Fibroblast of skin of left quadriceps (primary cell): ENCODE measurements around the gene RASGRF1.

ENCODE experiments used
- DNase-seq, 2 experiments: peaks; one replicate each; pipeline ENCODE4 v3.0.0-alpha.2; 2013; ENCODE audit warnings: low read depth in 2 of 2

The RASGRF1 gene

GRCh38 chr15:79101866-79102581 lies 11.4 kb upstream of the RASGRF1 start:
- DNase-seq: no peak

DNA sequence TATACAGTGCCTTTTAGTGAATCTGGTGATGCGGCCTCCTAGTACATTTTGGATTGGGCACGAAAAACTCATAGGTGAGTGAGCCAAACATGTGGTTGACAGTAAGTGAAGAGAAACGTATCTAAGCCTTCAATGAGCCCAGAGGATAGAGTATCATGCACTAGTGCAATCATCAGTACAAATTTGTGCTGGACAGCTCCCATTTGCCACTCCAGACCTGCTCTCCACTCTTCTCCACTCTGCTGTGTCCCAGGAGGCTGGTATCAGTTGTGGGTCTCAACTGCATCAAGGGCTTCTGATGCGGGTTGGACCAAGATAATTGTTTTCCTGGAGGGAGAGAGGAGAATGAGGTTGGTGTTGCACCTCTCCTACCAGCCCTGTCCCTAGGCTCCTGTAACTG lies 9.1 kb upstream of the RASGRF1 start:
- no peak for DNase-seq

DNA sequence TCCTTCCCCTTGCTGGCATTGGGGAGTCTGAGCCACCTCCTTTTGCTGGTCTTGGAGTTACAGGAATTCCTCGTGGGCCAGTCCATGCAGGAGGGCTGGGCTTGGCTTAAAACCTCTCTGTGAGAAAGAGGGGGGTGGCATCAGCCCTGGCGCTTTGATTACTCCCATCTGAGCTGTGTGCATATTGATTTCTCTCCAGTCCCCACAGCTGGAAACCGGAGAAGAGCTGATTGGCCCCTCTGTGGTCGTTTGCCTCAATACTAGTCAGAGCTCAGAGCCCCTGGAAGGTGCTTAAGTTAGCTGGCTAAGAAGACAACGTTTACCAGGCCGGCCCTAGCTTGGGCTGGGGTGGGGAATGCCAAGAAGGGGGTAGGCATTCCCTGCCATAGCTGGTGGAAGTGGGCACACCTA lies 4.0 kb upstream of the RASGRF1 start:
- no peak for DNase-seq

DNA sequence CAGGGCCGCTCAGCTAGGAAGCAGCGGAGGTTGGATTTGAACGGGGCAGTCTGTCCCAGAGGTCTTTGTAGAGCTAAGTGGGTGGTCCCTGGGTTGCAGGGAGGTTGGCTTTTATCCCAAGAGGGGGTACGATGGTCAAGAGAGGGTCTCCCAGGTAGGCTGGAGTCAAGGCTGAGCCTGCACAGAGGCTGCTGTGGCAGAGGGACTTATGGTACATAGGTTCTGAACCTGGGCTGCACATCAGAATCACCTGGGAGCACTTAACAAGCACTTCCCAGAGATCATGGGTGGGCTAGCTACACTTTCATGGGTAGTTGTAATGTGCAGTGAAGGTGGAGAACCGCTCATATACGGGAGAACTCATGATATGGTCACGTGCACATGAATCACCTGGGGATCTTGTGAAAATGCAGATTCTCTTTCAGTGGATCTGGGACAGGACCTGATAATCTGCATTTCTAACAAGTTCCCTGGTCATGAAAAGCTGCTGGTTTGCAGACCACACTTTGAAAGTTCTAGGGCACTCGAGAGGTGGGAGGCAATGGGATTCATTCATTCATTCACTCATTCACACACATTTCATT lies 2.9 kb upstream of the RASGRF1 start:
- no peak for DNase-seq

DNA sequence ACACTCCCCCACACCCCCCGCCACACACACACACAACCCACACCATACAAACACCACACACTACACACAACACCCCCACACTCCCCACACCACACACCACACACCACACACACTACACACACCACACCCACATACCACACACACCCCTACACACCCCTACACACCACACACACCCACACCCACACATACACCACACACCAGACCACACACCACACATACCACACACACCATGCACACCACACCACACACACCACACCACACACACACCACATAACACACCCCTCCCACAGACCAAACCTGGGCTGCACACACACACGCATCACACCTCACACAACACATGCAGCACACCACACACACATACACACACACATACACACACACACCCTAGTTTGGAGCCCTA lies 1.8 kb upstream of the RASGRF1 start:
- no peak for DNase-seq

GRCh38 chr15:79091204-79091867 lies 756 bp upstream of the RASGRF1 start:
- no peak for DNase-seq

GRCh38 chr15:79089890-79090486 lies 592 bp downstream of the RASGRF1 start:
- no peak for DNase-seq

DNA sequence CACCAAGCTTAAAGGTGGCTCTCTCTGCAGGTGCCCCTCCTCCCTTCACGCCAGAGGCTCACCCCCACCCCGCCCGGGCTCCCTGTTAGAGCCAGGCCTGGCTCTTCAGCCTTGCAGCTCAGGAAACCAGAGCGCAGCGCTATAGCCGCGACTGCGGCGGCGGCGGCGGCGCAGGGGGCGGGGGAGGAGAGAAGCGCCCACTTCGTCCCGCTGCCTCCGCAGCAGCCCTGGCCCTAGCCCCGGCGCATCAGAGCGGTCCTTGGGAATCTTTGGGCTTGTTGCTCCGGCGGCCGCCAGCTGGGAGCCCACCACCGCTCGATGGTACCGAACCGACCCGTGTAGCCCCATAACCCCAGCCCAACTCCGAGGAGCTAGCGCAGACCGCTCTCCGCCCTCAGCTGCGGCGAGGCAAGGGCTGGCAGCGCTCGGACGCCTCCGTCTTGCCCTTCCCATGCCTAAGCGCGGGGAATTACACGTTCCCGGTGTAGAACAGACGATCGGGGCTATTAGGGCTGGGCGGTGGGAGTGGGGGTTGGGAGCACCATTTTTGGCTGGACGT lies 1.2 kb downstream of the RASGRF1 start:
- no peak for DNase-seq

GRCh38 chr15:79088426-79089205 lies 2.0 kb downstream of the RASGRF1 start:
- no peak for DNase-seq

DNA sequence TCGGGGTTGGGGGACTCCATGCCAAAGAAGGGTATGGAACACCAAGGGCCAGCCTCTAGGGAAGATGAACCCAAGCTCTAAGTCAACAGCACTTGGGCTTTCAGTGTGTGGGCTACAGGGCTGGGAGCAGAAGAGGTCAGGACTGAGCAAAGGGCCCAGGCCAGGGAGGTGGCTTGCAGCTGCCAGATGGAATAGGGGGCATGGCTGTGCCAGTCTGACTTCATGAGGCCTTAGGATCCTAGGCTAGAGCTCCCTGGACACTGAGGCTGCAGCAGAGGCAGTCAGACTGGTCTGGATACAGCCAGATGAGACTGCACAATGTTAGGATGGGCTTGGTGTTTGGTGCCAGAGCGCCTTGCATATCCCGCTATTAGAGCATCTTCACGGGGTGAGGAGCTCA lies 3.8 kb downstream of the RASGRF1 start:
- no peak for DNase-seq

DNA sequence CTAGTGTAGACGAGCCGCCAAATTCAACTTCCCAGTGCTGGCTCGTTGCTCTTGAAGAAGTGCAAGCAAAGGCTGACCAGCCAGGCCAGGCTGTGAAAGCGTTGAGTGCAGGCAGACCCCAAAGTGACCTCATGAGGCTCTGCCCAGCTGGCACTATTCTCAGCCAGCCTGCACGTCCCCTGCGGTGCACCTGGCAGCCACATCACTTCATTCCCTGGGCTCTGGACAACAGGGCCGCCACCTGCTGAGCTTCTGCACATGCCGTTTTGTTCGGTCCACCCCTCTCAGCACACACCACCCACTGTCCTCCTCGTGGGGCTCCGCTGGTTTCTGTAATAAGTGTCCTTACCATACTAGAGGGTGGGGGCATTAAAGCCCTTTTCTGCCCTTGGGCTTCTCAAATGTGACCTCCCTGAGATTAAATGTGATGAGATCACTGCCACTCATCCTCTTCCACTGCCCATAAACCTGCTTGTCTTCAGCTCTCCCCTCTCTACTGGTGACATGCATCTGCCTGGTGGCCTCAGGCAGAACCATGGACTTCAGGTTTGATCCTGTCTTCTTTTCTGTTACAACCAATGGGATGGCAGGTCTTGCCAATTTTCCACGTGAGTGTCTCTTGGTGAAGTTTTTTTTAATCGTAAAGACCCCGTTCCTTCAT lies 6.1 kb downstream of the RASGRF1 start:
- no peak for DNase-seq

DNA sequence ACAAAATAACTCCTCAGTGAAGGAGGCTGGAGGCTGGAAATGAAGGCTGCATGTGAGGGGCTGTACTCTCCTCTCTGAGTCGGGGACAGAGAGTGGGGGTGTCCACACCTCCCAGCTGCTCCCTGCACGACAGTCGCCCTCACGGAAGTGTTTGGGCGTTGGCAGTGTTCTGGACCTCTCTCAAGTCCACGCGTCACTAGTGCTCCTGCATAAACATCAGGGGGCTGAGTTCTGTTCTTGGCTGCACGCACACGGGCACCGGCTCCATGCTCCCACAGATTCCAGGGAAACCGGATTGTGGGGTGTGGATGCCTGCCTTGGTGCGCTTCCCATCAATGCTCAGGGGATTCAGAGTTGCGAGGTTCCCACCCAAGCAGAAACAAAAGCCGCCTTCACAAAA lies 7.4 kb downstream of the RASGRF1 start:
- no peak for DNase-seq

GRCh38 chr15:79082363-79083070 lies 8.1 kb downstream of the RASGRF1 start:
- DNase-seq: no peak

GRCh38 chr15:79078763-79079410 lies 11.7 kb downstream of the RASGRF1 start:
- no peak for DNase-seq

GRCh38 chr15:79078003-79078402 lies 12.6 kb downstream of the RASGRF1 start:
- DNase-seq: no peak

DNA sequence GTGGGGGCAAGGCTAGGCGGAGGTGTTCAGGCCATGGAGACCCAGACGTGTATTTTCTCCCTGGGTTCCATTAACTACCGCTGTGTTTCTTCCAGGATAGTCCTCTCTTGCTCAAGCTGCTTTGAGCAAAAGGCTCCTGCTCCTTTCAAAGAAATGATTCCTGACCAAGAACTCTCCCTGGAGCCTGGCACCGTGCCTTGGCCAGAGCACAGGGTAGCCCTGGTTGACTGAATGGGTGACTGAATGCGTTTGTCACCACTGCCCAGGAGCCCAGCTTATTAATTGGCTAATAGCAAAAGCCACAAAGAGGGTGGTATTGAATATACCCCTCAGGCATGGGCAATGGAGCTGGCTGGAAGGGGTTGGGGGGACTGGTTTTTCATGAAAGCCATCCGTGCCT lies 13.9 kb downstream of the RASGRF1 start:
- no peak for DNase-seq

DNA sequence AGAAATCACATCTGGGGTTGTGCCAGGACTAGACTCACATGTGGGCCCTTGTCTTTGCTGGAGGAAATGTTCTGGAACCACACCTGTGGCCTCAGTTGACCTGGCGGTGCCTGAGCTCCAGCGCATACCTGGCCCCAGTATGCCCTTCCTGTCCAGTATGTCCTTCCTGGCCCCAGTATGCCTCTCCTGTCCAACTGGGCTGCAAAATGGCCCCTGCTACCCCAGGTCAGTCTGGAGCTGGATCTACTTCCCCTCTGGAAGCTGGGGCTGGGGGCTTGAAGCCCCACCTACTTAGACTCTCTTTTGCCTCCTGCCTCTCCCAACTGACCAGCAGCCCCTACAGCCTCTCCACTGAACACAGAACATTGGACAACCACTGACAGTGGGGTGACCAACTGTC lies 15.3 kb downstream of the RASGRF1 start:
- DNase-seq: no peak

- DNase-seq: no peak
These were observed 17.2 kb downstream of the RASGRF1 start for GRCh38 chr15:79073336-79073735.

- no peak for DNase-seq
These were observed 18.7 kb downstream of the RASGRF1 start for GRCh38 chr15:79071901-79072300.

DNA sequence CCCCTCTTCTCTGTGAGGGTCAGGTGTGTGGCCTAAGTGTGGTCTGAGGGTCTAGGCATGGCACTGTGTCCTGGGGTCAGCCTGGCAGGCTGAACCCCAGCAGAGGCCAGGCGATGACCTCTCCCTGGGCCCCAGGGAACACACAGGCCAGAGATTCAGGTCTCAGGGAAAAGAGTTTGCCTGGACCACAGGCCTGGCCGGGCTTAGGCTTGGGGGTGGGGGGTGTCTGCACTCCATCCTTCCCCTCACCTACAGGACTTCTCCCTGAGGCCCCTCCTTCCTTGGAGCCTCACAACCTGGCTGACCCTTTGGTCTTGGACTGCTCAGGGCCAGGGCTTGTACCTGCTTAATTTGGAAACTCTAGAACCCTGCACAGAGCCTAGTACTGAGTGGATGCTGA lies 21.8 kb downstream of the RASGRF1 start:
- no peak for DNase-seq
